H9 (cell line): ENCODE results near the gene LIPM. TPM values are rescaled to one million over a fixed set of nuclear protein-coding genes. Genes with fewer than 3 reads are reported as not detected.

Experiments
- DNase-seq: peaks from one replicate; pipeline ENCODE4 v3.0.0-alpha.2; 2017
- H2AFZ ChIP-seq: one replicate; pipeline ENCODE4 v1.6.1; 2013; ENCODE audit warnings: mild to moderate bottlenecking, low read length, control low read depth, moderate library complexity
- H2AK5ac ChIP-seq: 2 replicates; pipeline ENCODE4 v1.6.1; 2013; ENCODE audit warnings: low read length, control low read depth, mixed read lengths; ENCODE audit not compliant: insufficient read length
- H2BK120ac ChIP-seq: one replicate; pipeline ENCODE4 v1.6.1; 2013; ENCODE audit warnings: low read depth, mild to moderate bottlenecking, low read length, control low read depth, inconsistent platforms; ENCODE audit not compliant: poor library complexity, severe bottlenecking
- H2BK12ac ChIP-seq: 2 replicates; pipeline ENCODE4 v1.6.1; 2013; ENCODE audit warnings: low read length, control low read depth, mixed read lengths, low read depth; ENCODE audit not compliant: insufficient read length
- H2BK15ac ChIP-seq: 2 replicates; pipeline ENCODE4 v1.6.1; 2013; ENCODE audit warnings: low read depth, low read length, control low read depth
- H2BK20ac ChIP-seq: one replicate; pipeline ENCODE4 v1.6.1; 2013; ENCODE audit warnings: low read depth, mild to moderate bottlenecking, low read length, control low read depth, inconsistent platforms; ENCODE audit not compliant: poor library complexity, severe bottlenecking
- H2BK5ac ChIP-seq: 2 replicates; pipeline ENCODE4 v1.6.1; 2013; ENCODE audit warnings: low read length, control low read depth, mixed read lengths; ENCODE audit not compliant: insufficient read length
- H3K14ac ChIP-seq: 2 replicates; pipeline ENCODE4 v1.6.1; 2013; ENCODE audit warnings: low read length, control low read depth; ENCODE audit not compliant: insufficient read depth
- H3K18ac ChIP-seq: 2 replicates; pipeline ENCODE4 v1.6.1; 2013; ENCODE audit warnings: low read depth, mild to moderate bottlenecking, mixed read lengths, low read length, control low read depth; ENCODE audit not compliant: insufficient read length
- H3K23ac ChIP-seq: 2 replicates; pipeline ENCODE4 v1.6.1; 2013; ENCODE audit warnings: low read length, control low read depth, mixed read lengths, low read depth; ENCODE audit not compliant: insufficient read length
- H3K23me2 ChIP-seq: 2 replicates; pipeline ENCODE4 v1.6.1; 2013; ENCODE audit warnings: low read depth, mild to moderate bottlenecking, mixed read lengths, low read length, control low read depth; ENCODE audit not compliant: insufficient read length, poor library complexity, severe bottlenecking
- H3K27ac ChIP-seq: 2 replicates; pipeline ENCODE4 v1.5.1; 2013; ENCODE audit warnings: low read length, control low read depth, mixed read lengths, low read depth; ENCODE audit not compliant: insufficient read length
- H3K27me3 ChIP-seq: 2 replicates; pipeline ENCODE4 v1.6.1; 2013; ENCODE audit warnings: low read length, control low read depth, inconsistent platforms; ENCODE audit not compliant: insufficient read depth
- H3K4ac ChIP-seq: 2 replicates; pipeline ENCODE4 v1.6.1; 2013; ENCODE audit warnings: low read depth, mild to moderate bottlenecking, control low read depth, inconsistent platforms, low read length, moderate library complexity
- H3K4me1 ChIP-seq: 2 replicates; pipeline ENCODE4 v1.6.1; 2013; ENCODE audit warnings: low read length, control low read depth, inconsistent platforms; ENCODE audit not compliant: insufficient read depth
- H3K4me2 ChIP-seq: 2 replicates; pipeline ENCODE4 v1.6.1; 2013; ENCODE audit warnings: low read length, control low read depth, mixed read lengths; ENCODE audit not compliant: insufficient read length, insufficient read depth
- H3K56ac ChIP-seq: 2 replicates; pipeline ENCODE4 v1.6.1; 2013; ENCODE audit warnings: low read depth, mild to moderate bottlenecking, mixed read lengths, low read length, control low read depth; ENCODE audit not compliant: insufficient read length
- H3K79me1 ChIP-seq: 2 replicates; pipeline ENCODE4 v1.6.1; 2013; ENCODE audit warnings: low read depth, mild to moderate bottlenecking, moderate library complexity, low read length, control low read depth, inconsistent platforms; ENCODE audit not compliant: insufficient read depth, poor library complexity, severe bottlenecking
- H3K79me2 ChIP-seq: 2 replicates; pipeline ENCODE4 v1.6.1; 2013; ENCODE audit warnings: low read length, control low read depth, inconsistent platforms; ENCODE audit not compliant: insufficient read depth
- H3K9ac ChIP-seq: 2 replicates; pipeline ENCODE4 v1.6.1; 2013; ENCODE audit warnings: low read length, control low read depth, mixed read lengths; ENCODE audit not compliant: insufficient read length; ENCODE audit errors: extremely low read depth
- H3K9me3 ChIP-seq: one replicate; pipeline ENCODE4 v1.6.1; 2013; ENCODE audit warnings: low read depth, low read length, inconsistent platforms; ENCODE audit not compliant: control insufficient read depth
- H3T11ph ChIP-seq: one replicate; pipeline ENCODE4 v1.6.1; 2013; ENCODE audit warnings: mild to moderate bottlenecking, low read length, control low read depth, inconsistent platforms
- H4K20me1 ChIP-seq: one replicate; pipeline ENCODE4 v1.6.1; 2013; ENCODE audit not compliant: control insufficient read depth, insufficient read length, insufficient read depth
- H4K5ac ChIP-seq: 2 replicates; pipeline ENCODE4 v1.6.1; 2013; ENCODE audit warnings: low read depth, mild to moderate bottlenecking, mixed read lengths, low read length, control low read depth; ENCODE audit not compliant: insufficient read length
- H4K8ac ChIP-seq: replicated peaks from 2 replicates; pipeline ENCODE4 v1.6.1; 2013; ENCODE audit warnings: low read length, control low read depth, mixed read lengths, low read depth; ENCODE audit not compliant: insufficient read length
- H4K91ac ChIP-seq: 2 replicates; pipeline ENCODE4 v1.6.1; 2013; ENCODE audit warnings: low read depth, mild to moderate bottlenecking, moderate library complexity, mixed read lengths, low read length, control low read depth; ENCODE audit not compliant: insufficient read length
- H3K27ac Mint-ChIP-seq, 3 experiments: 2 replicates in 2 of 3; 3 replicates in 1 of 3; pipeline ENCODE4 v1.8.0; 2020 to 2021; ENCODE audit warnings: mixed read lengths in 3 of 3, mild to moderate bottlenecking in 1 of 3, moderate library complexity in 1 of 3
- H3K27me3 Mint-ChIP-seq: 2 replicates; pipeline ENCODE4 v1.8.0; 2021; ENCODE audit warnings: low read depth, mild to moderate bottlenecking, moderate library complexity, mixed read lengths
- H3K36me3 Mint-ChIP-seq, 3 experiments: 2 replicates in 2 of 3; 3 replicates in 1 of 3; pipeline ENCODE4 v1.8.0; 2020 to 2021; ENCODE audit warnings: low read depth in 3 of 3, mixed read lengths in 3 of 3; ENCODE audit not compliant: insufficient read depth in 1 of 3
- H3K4me1 Mint-ChIP-seq, 2 experiments: 2 replicates each; pipeline ENCODE4 v1.8.0; 2020; ENCODE audit warnings: mixed read lengths in 2 of 2
- H3K4me3 Mint-ChIP-seq, 2 experiments: 2 replicates in 1 of 2; 3 replicates in 1 of 2; pipeline ENCODE4 v1.8.0; 2020 to 2021; ENCODE audit warnings: mild to moderate bottlenecking in 2 of 2, mixed read lengths in 2 of 2, moderate library complexity in 1 of 2
- H3K9me3 Mint-ChIP-seq, 2 experiments: 2 replicates in 1 of 2; 3 replicates in 1 of 2; pipeline ENCODE4 v1.8.0; 2020; ENCODE audit warnings: mild to moderate bottlenecking in 2 of 2, mixed read lengths in 2 of 2, moderate library complexity in 1 of 2
- WGBS: extraction: QIAGEN DNeasy Blood & Tissue Kit; methylation state at CpG from one replicate; pipeline ENCODE4 v1.1.7; 2013; ENCODE audit warnings: missing lambda C conversion rate, low lambda C conversion rate, mixed read lengths; ENCODE audit not compliant: insufficient read length; ENCODE audit errors: extremely low coverage; 5-methylcytosine and 5-hydroxymethylcytosine counted together
- total RNA-seq: library from RNA; stranded (reverse); gene quantifications from 2 replicates; pipeline ENCODE4 v1.2.1, GENCODE V29; 2021
- TF ChIP-seq, protein P1 (sequence below): fragments of 200-600 bp; sonication (generic); conservative IDR thresholded peaks from 3 replicates; pipeline ENCODE4 v1.8.0; 2021; ENCODE audit warnings: antibody characterized with exemption, mild to moderate bottlenecking

The LIPM gene
- total RNA-seq, 1 experiment from 2014 or later: not detected

DNA sequence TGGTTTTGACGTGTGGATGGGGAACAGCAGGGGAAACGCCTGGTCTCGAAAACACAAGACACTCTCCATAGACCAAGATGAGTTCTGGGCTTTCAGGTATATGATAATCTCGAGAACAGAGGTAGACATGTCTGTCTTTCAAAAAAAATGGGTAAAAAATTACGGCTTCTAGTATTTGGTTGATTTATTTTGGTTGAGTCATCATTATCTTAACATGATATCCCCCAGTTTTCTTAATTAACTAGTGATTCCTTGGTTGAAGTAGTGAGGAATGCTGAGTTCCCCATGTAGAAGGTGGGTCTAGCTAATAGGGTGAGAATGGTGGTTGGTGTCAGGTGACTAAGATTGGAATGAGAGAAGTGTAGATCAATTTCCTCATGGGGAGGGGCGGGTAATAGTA lies 10.7 kb downstream of the LIPM start:
- Mint-ChIP-seq H3K9me3 (no peaks in the 10 kb centered on the region), H3K27me3 (no peaks in the 10 kb centered on the region; the same call in 1 of the 2 replicates), H3K27ac (no peak overlapping the region), H3K36me3 (no peaks in the 10 kb centered on the region), H3K4me3 (no peak overlapping the region), H3K4me1 (peaks cover 0 to 2% of the 10 kb centered on the region in 2 experiments; a peak in 3 of 4 replicates)
- Histone ChIP-seq H3K4me2 (no peak overlapping the region), H3K27me3 (no peaks in the 10 kb centered on the region), H4K91ac (no peak overlapping the region), H2BK120ac (no peak overlapping the region), H3K79me1 (no peaks in the 10 kb centered on the region), H4K5ac (no peak overlapping the region), H3K23me2 (no peaks in the 10 kb centered on the region), H3K4ac (no peak overlapping the region), H2BK5ac (no peak overlapping the region), H4K20me1 (no peaks in the 10 kb centered on the region), H3K18ac (no peak overlapping the region), H2AFZ (no peak overlapping the region), H3K9me3 (no peaks in the 10 kb centered on the region), H2BK12ac (no peak overlapping the region), H3K4me1 (no peaks in the 10 kb centered on the region), H3T11ph (no peak overlapping the region), H2AK5ac (no peak overlapping the region), H3K23ac (no peak overlapping the region), H3K27ac (no peak overlapping the region), H2BK15ac (no peak overlapping the region), H4K8ac (no peak overlapping the region), H3K79me2 (no peaks in the 10 kb centered on the region), H2BK20ac (no peak overlapping the region), H3K14ac (no peak overlapping the region), H3K9ac (no peak overlapping the region), H3K56ac (no peak overlapping the region)
- TF ChIP-seq, protein P1, sequence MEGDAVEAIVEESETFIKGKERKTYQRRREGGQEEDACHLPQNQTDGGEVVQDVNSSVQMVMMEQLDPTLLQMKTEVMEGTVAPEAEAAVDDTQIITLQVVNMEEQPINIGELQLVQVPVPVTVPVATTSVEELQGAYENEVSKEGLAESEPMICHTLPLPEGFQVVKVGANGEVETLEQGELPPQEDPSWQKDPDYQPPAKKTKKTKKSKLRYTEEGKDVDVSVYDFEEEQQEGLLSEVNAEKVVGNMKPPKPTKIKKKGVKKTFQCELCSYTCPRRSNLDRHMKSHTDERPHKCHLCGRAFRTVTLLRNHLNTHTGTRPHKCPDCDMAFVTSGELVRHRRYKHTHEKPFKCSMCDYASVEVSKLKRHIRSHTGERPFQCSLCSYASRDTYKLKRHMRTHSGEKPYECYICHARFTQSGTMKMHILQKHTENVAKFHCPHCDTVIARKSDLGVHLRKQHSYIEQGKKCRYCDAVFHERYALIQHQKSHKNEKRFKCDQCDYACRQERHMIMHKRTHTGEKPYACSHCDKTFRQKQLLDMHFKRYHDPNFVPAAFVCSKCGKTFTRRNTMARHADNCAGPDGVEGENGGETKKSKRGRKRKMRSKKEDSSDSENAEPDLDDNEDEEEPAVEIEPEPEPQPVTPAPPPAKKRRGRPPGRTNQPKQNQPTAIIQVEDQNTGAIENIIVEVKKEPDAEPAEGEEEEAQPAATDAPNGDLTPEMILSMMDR: no peak
- no CpG with 5 or more reads among the region's 6 CpGs for WGBS
- DNase-seq: no peak
